ENCODE results near the gene COMP. TPM values are rescaled to one million over a fixed set of nuclear protein-coding genes. Genes with fewer than 3 reads are reported as not detected.

The COMP gene
- total and polyA plus RNA-seq, 8 donors = 0.23 to 47.7 (median 0.26) TPM; not detected in 3

DNA sequence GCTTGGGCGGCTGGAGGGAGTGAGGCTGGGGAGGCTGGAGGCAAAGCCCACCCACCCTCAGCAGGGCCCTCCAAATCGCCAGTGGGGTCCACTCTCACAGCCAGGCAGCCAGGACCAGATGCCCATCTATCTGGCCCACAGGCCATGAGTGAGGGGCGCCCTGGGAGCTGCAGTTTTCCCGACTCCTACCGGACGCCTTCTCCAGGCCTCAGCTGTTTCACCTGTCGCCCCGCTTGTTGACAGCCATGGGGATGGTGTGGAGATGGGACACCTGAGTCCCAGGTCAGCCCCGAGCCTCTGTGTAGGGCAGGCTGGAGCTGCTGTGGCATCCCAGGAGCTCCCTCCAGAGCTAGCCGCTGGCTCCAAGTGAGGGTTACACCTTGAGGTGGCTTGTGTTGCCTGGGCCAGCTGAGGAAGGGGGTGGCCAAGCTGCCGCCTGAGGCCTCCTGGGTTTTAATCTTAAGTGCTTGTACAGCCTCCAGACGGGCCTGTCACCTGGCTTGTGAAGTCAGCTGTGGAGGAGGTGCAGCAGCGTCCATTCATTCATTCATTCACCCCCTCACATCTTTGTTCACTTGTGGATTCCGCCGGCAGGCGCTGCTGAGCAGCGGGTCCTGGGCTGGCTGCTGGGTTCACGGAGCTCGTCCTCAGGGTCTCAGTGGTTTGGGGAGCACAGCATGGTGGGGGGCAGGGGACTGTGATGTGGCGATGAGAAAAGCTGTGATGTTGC lies 52.0 kb downstream of the COMP start:
- Histone ChIP-seq H3K27ac (no peak overlapping the region), H3K27me3 (no peaks in the 10 kb centered on the region), H3K4me1 (peaks cover 16 to 25% of the 10 kb centered on the region in 2 donors), H3K36me3 (no peaks in the 10 kb centered on the region), H3K4me3 (no peak overlapping the region), H3K9me3 (no peaks in the 10 kb centered on the region)
- intact Hi-C loops (cut with DNase I) = no loop called here
- TF ChIP-seq, protein P1, sequence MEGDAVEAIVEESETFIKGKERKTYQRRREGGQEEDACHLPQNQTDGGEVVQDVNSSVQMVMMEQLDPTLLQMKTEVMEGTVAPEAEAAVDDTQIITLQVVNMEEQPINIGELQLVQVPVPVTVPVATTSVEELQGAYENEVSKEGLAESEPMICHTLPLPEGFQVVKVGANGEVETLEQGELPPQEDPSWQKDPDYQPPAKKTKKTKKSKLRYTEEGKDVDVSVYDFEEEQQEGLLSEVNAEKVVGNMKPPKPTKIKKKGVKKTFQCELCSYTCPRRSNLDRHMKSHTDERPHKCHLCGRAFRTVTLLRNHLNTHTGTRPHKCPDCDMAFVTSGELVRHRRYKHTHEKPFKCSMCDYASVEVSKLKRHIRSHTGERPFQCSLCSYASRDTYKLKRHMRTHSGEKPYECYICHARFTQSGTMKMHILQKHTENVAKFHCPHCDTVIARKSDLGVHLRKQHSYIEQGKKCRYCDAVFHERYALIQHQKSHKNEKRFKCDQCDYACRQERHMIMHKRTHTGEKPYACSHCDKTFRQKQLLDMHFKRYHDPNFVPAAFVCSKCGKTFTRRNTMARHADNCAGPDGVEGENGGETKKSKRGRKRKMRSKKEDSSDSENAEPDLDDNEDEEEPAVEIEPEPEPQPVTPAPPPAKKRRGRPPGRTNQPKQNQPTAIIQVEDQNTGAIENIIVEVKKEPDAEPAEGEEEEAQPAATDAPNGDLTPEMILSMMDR (IDR thresholded peaks at IDR 0.05) = no peak
- no peak for DNase-seq
- ATAC-seq = no peak

DNA sequence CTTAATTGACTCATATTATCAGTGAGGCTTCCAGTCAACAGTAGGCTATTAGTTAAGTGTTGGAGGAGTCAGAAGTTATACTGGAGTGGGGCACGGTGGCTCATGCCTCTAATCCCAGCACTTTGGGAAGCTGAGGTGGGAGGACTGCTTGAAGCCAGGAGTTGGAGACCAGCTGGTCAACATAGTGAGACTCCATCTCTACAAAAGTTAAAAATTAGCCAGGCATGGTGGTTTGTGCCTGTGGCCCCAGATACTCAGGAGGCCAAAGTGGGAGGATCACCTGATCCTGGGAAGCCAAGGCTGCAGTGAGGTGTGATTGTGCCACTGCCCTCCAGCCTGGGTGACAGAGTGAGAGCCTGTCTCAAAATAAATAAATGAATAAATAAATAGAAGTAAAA lies 53.2 kb downstream of the COMP start:
- H3K4me1 ChIP-seq = peaks cover 14 to 20% of the 10 kb centered on the region in 2 donors
- H3K36me3 ChIP-seq = no peaks in the 10 kb centered on the region
- no peak overlapping the region for H3K27ac ChIP-seq
- TF ChIP-seq, protein P1 (IDR thresholded peaks at IDR 0.05) = no peak
- H3K4me3 ChIP-seq = no peak overlapping the region
- intact Hi-C loops (cut with DNase I) = no loop called here
- ATAC-seq (peak; percentile 1), DNase-seq (no peak)
- no peaks in the 10 kb centered on the region for H3K9me3 ChIP-seq
- H3K27me3 ChIP-seq = no peaks in the 10 kb centered on the region

- TF ChIP-seq, protein P1 (IDR thresholded peaks at IDR 0.05) = no peak
- intact Hi-C loops (cut with DNase I) = no loop called here
- H3K4me1 ChIP-seq = peaks cover 10 to 15% of the 10 kb centered on the region in 2 donors
- ATAC-seq (no peak), DNase-seq (no peak)
- no peaks in the 10 kb centered on the region for H3K9me3 ChIP-seq
- H3K27ac ChIP-seq = no peak overlapping the region
- H3K4me3 ChIP-seq = no peak overlapping the region
- no peaks in the 10 kb centered on the region for H3K36me3 ChIP-seq
- no peaks in the 10 kb centered on the region for H3K27me3 ChIP-seq
Measured at GRCh38 chr19:18737337-18737953, 53.7 kb downstream of the COMP start.

GRCh38 chr19:18736415-18737336 lies 54.4 kb downstream of the COMP start:
- Histone ChIP-seq H3K36me3 (no peaks in the 10 kb centered on the region), H3K4me3 (no peak overlapping the region), H3K9me3 (no peaks in the 10 kb centered on the region), H3K27ac (no peak overlapping the region), H3K27me3 (no peaks in the 10 kb centered on the region), H3K4me1 (peaks cover 10% of the 10 kb centered on the region in 2 donors)
- ATAC-seq = peak; percentile 60
- TF ChIP-seq, protein P1 (IDR thresholded peaks at IDR 0.05) = no peak
- peak in 2 of 4 donors; percentile 48 to 59 for DNase-seq
- intact Hi-C loops (cut with DNase I) = no loop called here
